IMR-90 (cell line): Measurements from ENCODE around the gene KCTD18. TPM values are rescaled to one million over a fixed set of nuclear protein-coding genes. Genes with fewer than 3 reads are reported as not detected.
A peak's percentile ranks its signal among the peaks of the same experiment; 100 is the strongest.

Experiments used
- ATAC-seq: fragments of 200-7000 bp; cut with Tn5 transposase; 2 replicates; pipeline ENCODE4 v1.9.1; 2020; ENCODE audit warnings: low read depth, mild to moderate bottlenecking, moderate library complexity
- BruUV-seq: library from RNA; stranded (reverse); fragments of 400-500 nt; replicated peaks from 2 replicates; lab custom pipeline; 2021; lab: Mats Ljungman, UMichigan
- CTCF ChIA-PET: fragments of 300-600 bp; formaldehyde crosslinking; extraction: SDS; loops from one replicate; lab custom pipeline; 2021; ENCODE audit warnings: antibody characterized with exemption; lab: Yijun Ruan, JAX
- POLR2A ChIA-PET: fragments of 300-600 bp; sonication (Branson Sonifier 250); formaldehyde crosslinking; loops from one replicate; lab custom pipeline; 2022; ENCODE audit warnings: antibody characterized with exemption; ENCODE audit not compliant: unreplicated experiment; lab: Charles Lee
- DNase-seq: peaks from one replicate; pipeline ENCODE4 v3.0.0; 2013
- H2AFZ ChIP-seq: replicated peaks from 2 replicates; pipeline ENCODE3; 2013; ENCODE audit warnings: low read length, mild to moderate bottlenecking; ENCODE audit not compliant: poor library complexity
- H2AK5ac ChIP-seq: 2 replicates; pipeline ENCODE4 v1.6.1; 2013; ENCODE audit warnings: low read depth, low read length, inconsistent platforms
- H2AK9ac ChIP-seq: replicated peaks from 2 replicates; pipeline ENCODE3; 2013; ENCODE audit warnings: mild to moderate bottlenecking, low read depth, low read length, moderate library complexity; ENCODE audit not compliant: poor library complexity
- H2BK120ac ChIP-seq: 2 replicates; pipeline ENCODE4 v1.6.1; 2013; ENCODE audit warnings: low read depth, low read length, inconsistent platforms
- H2BK15ac ChIP-seq: 3 replicates; pipeline ENCODE4 v1.6.1; 2013; ENCODE audit warnings: low read depth, low read length, inconsistent platforms
- H2BK20ac ChIP-seq: 2 replicates; pipeline ENCODE4 v1.6.1; 2013; ENCODE audit warnings: low read depth, mild to moderate bottlenecking, inconsistent platforms, low read length, moderate library complexity
- H2BK5ac ChIP-seq: 2 replicates; pipeline ENCODE4 v1.6.1; 2013; ENCODE audit warnings: mild to moderate bottlenecking, low read depth, low read length, inconsistent platforms; ENCODE audit not compliant: poor library complexity, severe bottlenecking
- H3K14ac ChIP-seq: replicated peaks from 2 replicates; pipeline ENCODE4 v1.6.1; 2013; ENCODE audit warnings: low read depth, low read length, inconsistent platforms
- H3K18ac ChIP-seq: 2 replicates; pipeline ENCODE4 v1.6.1; 2013; ENCODE audit warnings: low read depth, low read length, control low read depth
- H3K23ac ChIP-seq: 2 replicates; pipeline ENCODE4 v1.6.1; 2013; ENCODE audit warnings: low read depth, low read length, inconsistent platforms
- H3K27ac ChIP-seq: 2 replicates; pipeline ENCODE4 v1.5.1; 2013; ENCODE audit warnings: mild to moderate bottlenecking, control low read depth, low read length; ENCODE audit not compliant: insufficient read depth
- H3K27me3 ChIP-seq: 2 replicates; pipeline ENCODE4 v1.6.1; 2013; ENCODE audit warnings: low read length; ENCODE audit not compliant: control insufficient read depth, insufficient read depth
- H3K36me3 ChIP-seq: 2 replicates; pipeline ENCODE4 v1.6.1; 2013; ENCODE audit warnings: low read length, mixed read lengths; ENCODE audit not compliant: control insufficient read depth, insufficient read depth
- H3K4ac ChIP-seq: 2 replicates; pipeline ENCODE4 v1.6.1; 2013; ENCODE audit warnings: low read depth, low read length, inconsistent platforms
- H3K4me1 ChIP-seq: 2 replicates; pipeline ENCODE4 v1.6.1; 2013; ENCODE audit warnings: low read length, mixed read lengths; ENCODE audit not compliant: control insufficient read depth, insufficient read depth
- H3K4me2 ChIP-seq: 2 replicates; pipeline ENCODE4 v1.6.1; 2013; ENCODE audit warnings: low read depth, mild to moderate bottlenecking, control low read depth, low read length, moderate library complexity
- H3K4me3 ChIP-seq: 2 replicates; pipeline ENCODE4 v1.5.1; 2013; ENCODE audit warnings: low read depth, mild to moderate bottlenecking, control low read depth, low read length, moderate library complexity; ENCODE audit not compliant: insufficient read depth
- H3K56ac ChIP-seq: 2 replicates; pipeline ENCODE4 v1.6.1; 2013; ENCODE audit warnings: low read length, inconsistent platforms; ENCODE audit not compliant: insufficient read depth; ENCODE audit errors: extremely low read depth
- H3K79me1 ChIP-seq, 2 experiments: 2 replicates each; pipeline ENCODE4 v1.6.1; 2013; ENCODE audit warnings: low read length in 2 of 2, inconsistent platforms in 1 of 2, low read depth in 1 of 2
- H3K9ac ChIP-seq: 2 replicates; pipeline ENCODE4 v1.6.1; 2013; ENCODE audit warnings: low read depth, low read length, control low read depth
- H3K9me1 ChIP-seq: 2 replicates; pipeline ENCODE4 v1.6.1; 2013; ENCODE audit warnings: low read length, inconsistent platforms; ENCODE audit not compliant: insufficient read depth
- H3K9me3 ChIP-seq: 2 replicates; pipeline ENCODE4 v1.6.1; 2013; ENCODE audit warnings: low read length; ENCODE audit not compliant: control insufficient read depth, insufficient read depth
- H4K20me1 ChIP-seq: 2 replicates; pipeline ENCODE4 v1.6.1; 2013; ENCODE audit warnings: low read length, inconsistent platforms; ENCODE audit not compliant: insufficient read depth
- H4K5ac ChIP-seq: 2 replicates; pipeline ENCODE4 v1.6.1; 2013; ENCODE audit warnings: mild to moderate bottlenecking, low read depth, low read length, control low read depth
- H4K8ac ChIP-seq, 2 experiments: 2 replicates each; pipeline ENCODE4 v1.6.1; 2013; ENCODE audit warnings: low read depth in 2 of 2, low read length in 2 of 2, control low read depth in 1 of 2, inconsistent platforms in 1 of 2
- H4K91ac ChIP-seq: 2 replicates; pipeline ENCODE4 v1.6.1; 2013; ENCODE audit warnings: low read depth, low read length, inconsistent platforms; ENCODE audit not compliant: insufficient read depth
- BHLHE40 ChIP-seq: fragments of 150-350 bp; IDR thresholded peaks from 2 replicates; pipeline ENCODE4 v1.6.1; 2016; ENCODE audit warnings: mild to moderate bottlenecking, low read depth, low read length
- CEBPB ChIP-seq: IDR thresholded peaks from 2 replicates; pipeline ENCODE4 v1.6.1; 2012; ENCODE audit warnings: low read depth, low read length, improper control_type of control experiment
- CHD1 ChIP-seq: IDR thresholded peaks from 2 replicates; pipeline ENCODE4 v1.6.1; 2012; ENCODE audit warnings: low read depth, low read length, improper control_type of control experiment
- ELK1 ChIP-seq: fragments of 150-350 bp; IDR thresholded peaks from 2 replicates; pipeline ENCODE4 v1.6.1; 2016; ENCODE audit warnings: low read depth, mild to moderate bottlenecking, low read length, moderate library complexity, borderline replicate concordance
- FOS ChIP-seq: fragments of 150-350 bp; IDR thresholded peaks from 2 replicates; pipeline ENCODE4 v1.6.1; 2016; ENCODE audit warnings: low read depth, low read length
- MAFK ChIP-seq: IDR thresholded peaks from 2 replicates; pipeline ENCODE4 v1.6.1; 2012; ENCODE audit warnings: low read depth, low read length, improper control_type of control experiment
- MAZ ChIP-seq: IDR thresholded peaks from 2 replicates; pipeline ENCODE4 v1.6.1; 2012; ENCODE audit warnings: low read depth, mild to moderate bottlenecking, low read length, improper control_type of control experiment, moderate library complexity, borderline replicate concordance
- MXI1 ChIP-seq: IDR thresholded peaks from 2 replicates; pipeline ENCODE4 v1.6.1; 2012; ENCODE audit warnings: low read depth, mild to moderate bottlenecking, low read length, moderate library complexity, borderline replicate concordance
- NFE2L2 ChIP-seq: fragments of 150-350 bp; IDR thresholded peaks from 2 replicates; pipeline ENCODE4 v1.6.1; 2016; ENCODE audit warnings: low read depth, mild to moderate bottlenecking, low read length
- POLR2A ChIP-seq: IDR thresholded peaks from 2 replicates; pipeline ENCODE4 v1.6.1; 2012; ENCODE audit warnings: mild to moderate bottlenecking, low read depth, low read length
- RCOR1 ChIP-seq: IDR thresholded peaks from 2 replicates; pipeline ENCODE4 v1.6.1; 2012; ENCODE audit warnings: mild to moderate bottlenecking, low read length, improper control_type of control experiment; ENCODE audit not compliant: insufficient replicate concordance
- RFX5 ChIP-seq: IDR thresholded peaks from 2 replicates; pipeline ENCODE4 v1.8.0; 2012; ENCODE audit warnings: low read depth, mild to moderate bottlenecking, low read length, moderate library complexity
- SMC3 ChIP-seq: fragments of 150-350 bp; IDR thresholded peaks from 2 replicates; pipeline ENCODE4 v1.6.1; 2016; ENCODE audit warnings: low read depth, mild to moderate bottlenecking, antibody characterized with exemption, low read length, moderate library complexity
- WGBS, 2 experiments: methylation state at CpG; one replicate each; pipeline versions ENCODE4 v1.1.5 to v1.1.7; 2013; ENCODE audit warnings: missing lambda C conversion rate in 2 of 2; ENCODE audit not compliant: insufficient read length in 1 of 2; ENCODE audit errors: extremely low coverage in 2 of 2; 5-methylcytosine and 5-hydroxymethylcytosine counted together
- dilution Hi-C: fragments of 300-500 bp; cut with HindIII; formaldehyde crosslinking; loops from one replicate; pipeline ENCODE4 v1.14.3; 2018; ENCODE audit warnings: low sequenced_read_pairs; ENCODE audit not compliant: unreplicated experiment
- in situ Hi-C: fragments of 300-500 bp; cut with MboI; formaldehyde crosslinking; loops from 3 replicates; pipeline ENCODE4 v1.14.3; 2019; ENCODE audit warnings: low sequenced_read_pairs, inconsistent platforms, mixed read lengths
- intact Hi-C: fragments of 100-400 bp; cut with micrococcal nuclease; formaldehyde crosslinking; loops from 2 replicates; pipeline ENCODE4 v1.10.0; 2022
- polyA plus RNA-seq, 3 experiments: library from polyadenylated mRNA; depleted of rRNA; stranded (reverse); fragments of >200 nt; gene quantifications; 2 replicates each; pipeline ENCODE4 v1.2.3, GENCODE V29; 2012; ENCODE audit warnings: low replicate concordance in 1 of 3
- total RNA-seq: library from RNA; depleted of rRNA; stranded (reverse); fragments of >200 nt; gene quantifications from 2 replicates; pipeline ENCODE4 v1.2.3, GENCODE V29; 2012
- TF ChIP-seq, protein P1 (sequence below): conservative IDR thresholded peaks from 2 replicates; pipeline ENCODE4 v1.5.1; 2012; ENCODE audit warnings: mild to moderate bottlenecking, low read depth, low read length, improper control_type of control experiment
- TF ChIP-seq, protein P2 (sequence below): fragments of 150-350 bp; IDR thresholded peaks from 2 replicates; pipeline ENCODE4 v1.6.1; 2017; ENCODE audit warnings: mild to moderate bottlenecking, antibody characterized with exemption, low read length, low read depth

Gene KCTD18
- total and polyA plus RNA-seq, 2 of the 4 experiments (the other 2 are of a cell fraction) = 6.7 to 10.4 TPM

GRCh38 chr2:200439981-200440380 is 69.9 kb downstream of the KCTD18 start:
- no peak overlapping the region for H2BK15ac ChIP-seq
- H2BK120ac ChIP-seq = no peak overlapping the region
- H3K36me3 ChIP-seq = peaks cover 37% of the 10 kb centered on the region
- H3K27ac ChIP-seq = no peak overlapping the region; the same call in 1 of the 2 replicates
- intact Hi-C loops = no loop called here
- no peak overlapping the region for H3K9ac ChIP-seq
- H3K79me1 ChIP-seq = peaks cover 29 to 66% of the 10 kb centered on the region in 2 experiments
- H3K18ac ChIP-seq = no peak overlapping the region
- dilution Hi-C loops = no loop called here
- peaks cover 4% of the 10 kb centered on the region; the same call in 1 of the 2 replicates for H3K9me1 ChIP-seq
- H2AK9ac ChIP-seq = no peak overlapping the region
- in situ Hi-C loops = no loop called here
- H3K56ac ChIP-seq = no peak overlapping the region
- no peak overlapping the region for H2BK20ac ChIP-seq
- H3K23ac ChIP-seq = no peak overlapping the region
- no peak overlapping the region for H4K8ac ChIP-seq
- peak overlapping the region; percentile 18; the same call in 1 of the 2 replicates for H4K5ac ChIP-seq
- no peak overlapping the region for H4K91ac ChIP-seq
- no peak overlapping the region for H3K14ac ChIP-seq
- H3K4ac ChIP-seq = no peak overlapping the region
- H3K9me3 ChIP-seq = no peaks in the 10 kb centered on the region
- WGBS, 2 experiments = no CpG with 5 or more reads among the region's 5 CpGs
- no peak overlapping the region for H3K4me2 ChIP-seq
- POLR2A ChIA-PET = no interaction called here
- H4K20me1 ChIP-seq = no peaks in the 10 kb centered on the region; the same call in 1 of the 2 replicates
- H3K4me3 ChIP-seq = no peak overlapping the region
- no peak overlapping the region for H2AFZ ChIP-seq
- no peak for DNase-seq
- CTCF ChIA-PET = no interaction called here
- H2AK5ac ChIP-seq = no peak overlapping the region
- H3K4me1 ChIP-seq = peaks cover 20% of the 10 kb centered on the region
- no TSS peak for BruUV-seq
- no peak for TF ChIP-seq CEBPB
- no peak for TF ChIP-seq SMC3
- no peak for TF ChIP-seq BHLHE40
- TF ChIP-seq MAZ = no peak
- no peak for TF ChIP-seq POLR2A
- TF ChIP-seq NFE2L2 = no peak
- TF ChIP-seq FOS = no peak
- TF ChIP-seq RFX5 = no peak
- no peak for TF ChIP-seq CHD1
- no peak for TF ChIP-seq RCOR1
- TF ChIP-seq MAFK = no peak
- no peak for TF ChIP-seq MXI1
- no peak for TF ChIP-seq ELK1
- TF ChIP-seq, protein P1, sequence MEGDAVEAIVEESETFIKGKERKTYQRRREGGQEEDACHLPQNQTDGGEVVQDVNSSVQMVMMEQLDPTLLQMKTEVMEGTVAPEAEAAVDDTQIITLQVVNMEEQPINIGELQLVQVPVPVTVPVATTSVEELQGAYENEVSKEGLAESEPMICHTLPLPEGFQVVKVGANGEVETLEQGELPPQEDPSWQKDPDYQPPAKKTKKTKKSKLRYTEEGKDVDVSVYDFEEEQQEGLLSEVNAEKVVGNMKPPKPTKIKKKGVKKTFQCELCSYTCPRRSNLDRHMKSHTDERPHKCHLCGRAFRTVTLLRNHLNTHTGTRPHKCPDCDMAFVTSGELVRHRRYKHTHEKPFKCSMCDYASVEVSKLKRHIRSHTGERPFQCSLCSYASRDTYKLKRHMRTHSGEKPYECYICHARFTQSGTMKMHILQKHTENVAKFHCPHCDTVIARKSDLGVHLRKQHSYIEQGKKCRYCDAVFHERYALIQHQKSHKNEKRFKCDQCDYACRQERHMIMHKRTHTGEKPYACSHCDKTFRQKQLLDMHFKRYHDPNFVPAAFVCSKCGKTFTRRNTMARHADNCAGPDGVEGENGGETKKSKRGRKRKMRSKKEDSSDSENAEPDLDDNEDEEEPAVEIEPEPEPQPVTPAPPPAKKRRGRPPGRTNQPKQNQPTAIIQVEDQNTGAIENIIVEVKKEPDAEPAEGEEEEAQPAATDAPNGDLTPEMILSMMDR = no peak
- TF ChIP-seq, protein P2, sequence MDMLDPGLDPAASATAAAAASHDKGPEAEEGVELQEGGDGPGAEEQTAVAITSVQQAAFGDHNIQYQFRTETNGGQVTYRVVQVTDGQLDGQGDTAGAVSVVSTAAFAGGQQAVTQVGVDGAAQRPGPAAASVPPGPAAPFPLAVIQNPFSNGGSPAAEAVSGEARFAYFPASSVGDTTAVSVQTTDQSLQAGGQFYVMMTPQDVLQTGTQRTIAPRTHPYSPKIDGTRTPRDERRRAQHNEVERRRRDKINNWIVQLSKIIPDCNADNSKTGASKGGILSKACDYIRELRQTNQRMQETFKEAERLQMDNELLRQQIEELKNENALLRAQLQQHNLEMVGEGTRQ = no peak
- no peaks in the 10 kb centered on the region for H3K27me3 ChIP-seq
- H2BK5ac ChIP-seq = no peak overlapping the region
- ATAC-seq = no peak
